ENCODE results near the gene SLC2A4RG. TPM values are rescaled to one million over a fixed set of nuclear protein-coding genes. Genes with fewer than 3 reads are reported as not detected.

The SLC2A4RG gene
- total and polyA plus RNA-seq, 2 of the 13 experiments (the other 11 are each of a cell fraction or from before 2014, with no cell fraction given): 91.4 to 95.9 TPM

DNA sequence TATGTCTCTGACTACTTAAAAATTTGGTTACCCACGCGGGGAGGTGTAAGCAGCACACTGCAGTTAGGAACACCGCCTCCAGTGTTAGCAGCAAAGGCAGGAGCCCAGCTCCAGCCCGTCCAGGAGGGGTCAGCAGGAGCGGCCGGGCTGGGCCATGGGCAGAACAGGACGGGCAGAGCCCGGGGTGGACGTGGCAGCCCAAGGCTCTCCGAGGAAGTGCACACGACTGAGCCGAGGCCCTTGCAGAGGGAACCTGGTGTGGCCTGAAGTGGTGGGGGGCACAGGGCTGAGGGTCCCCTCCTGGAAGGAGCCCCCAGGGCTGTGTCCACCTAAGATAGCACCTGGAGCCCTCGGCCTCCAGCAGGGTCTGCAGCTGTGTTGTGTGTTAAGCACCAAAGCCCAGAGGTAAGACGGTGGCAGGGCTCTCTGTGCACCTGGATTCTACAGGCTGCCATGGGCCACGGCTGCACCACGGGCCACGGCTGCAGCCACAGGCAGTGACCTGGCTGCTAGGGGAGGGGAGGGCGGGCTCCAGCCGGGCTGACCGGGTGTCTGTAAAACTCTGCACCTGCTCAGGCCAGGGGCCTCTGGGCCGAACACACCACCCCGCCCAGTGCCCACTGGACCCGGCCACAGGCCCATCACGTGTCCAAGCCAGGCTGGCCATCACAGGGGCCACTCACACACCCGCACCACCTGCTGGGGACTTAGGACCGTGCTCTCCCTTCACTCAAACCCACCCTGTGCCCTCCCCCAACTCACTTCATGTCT is 6.6 kb downstream of the SLC2A4RG start (continued):
- TF ChIP-seq, protein P1, sequence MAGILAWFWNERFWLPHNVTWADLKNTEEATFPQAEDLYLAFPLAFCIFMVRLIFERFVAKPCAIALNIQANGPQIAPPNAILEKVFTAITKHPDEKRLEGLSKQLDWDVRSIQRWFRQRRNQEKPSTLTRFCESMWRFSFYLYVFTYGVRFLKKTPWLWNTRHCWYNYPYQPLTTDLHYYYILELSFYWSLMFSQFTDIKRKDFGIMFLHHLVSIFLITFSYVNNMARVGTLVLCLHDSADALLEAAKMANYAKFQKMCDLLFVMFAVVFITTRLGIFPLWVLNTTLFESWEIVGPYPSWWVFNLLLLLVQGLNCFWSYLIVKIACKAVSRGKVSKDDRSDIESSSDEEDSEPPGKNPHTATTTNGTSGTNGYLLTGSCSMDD (CRISPR knock-in tag; IDR thresholded peaks at IDR 0.05): no peak
- TF ChIP-seq, protein P2, sequence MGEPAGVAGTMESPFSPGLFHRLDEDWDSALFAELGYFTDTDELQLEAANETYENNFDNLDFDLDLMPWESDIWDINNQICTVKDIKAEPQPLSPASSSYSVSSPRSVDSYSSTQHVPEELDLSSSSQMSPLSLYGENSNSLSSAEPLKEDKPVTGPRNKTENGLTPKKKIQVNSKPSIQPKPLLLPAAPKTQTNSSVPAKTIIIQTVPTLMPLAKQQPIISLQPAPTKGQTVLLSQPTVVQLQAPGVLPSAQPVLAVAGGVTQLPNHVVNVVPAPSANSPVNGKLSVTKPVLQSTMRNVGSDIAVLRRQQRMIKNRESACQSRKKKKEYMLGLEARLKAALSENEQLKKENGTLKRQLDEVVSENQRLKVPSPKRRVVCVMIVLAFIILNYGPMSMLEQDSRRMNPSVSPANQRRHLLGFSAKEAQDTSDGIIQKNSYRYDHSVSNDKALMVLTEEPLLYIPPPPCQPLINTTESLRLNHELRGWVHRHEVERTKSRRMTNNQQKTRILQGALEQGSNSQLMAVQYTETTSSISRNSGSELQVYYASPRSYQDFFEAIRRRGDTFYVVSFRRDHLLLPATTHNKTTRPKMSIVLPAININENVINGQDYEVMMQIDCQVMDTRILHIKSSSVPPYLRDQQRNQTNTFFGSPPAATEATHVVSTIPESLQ (CRISPR knock-in tag; conservative IDR thresholded peaks at IDR 0.05): no peak
- TF ChIP-seq RXRA (CRISPR knock-in tag; IDR thresholded peaks at IDR 0.05) (no peak), SP5 (CRISPR knock-in tag; IDR thresholded peaks at IDR 0.05; ENCODE audit: borderline replicate concordance, low read depth) (peak; percentile 35; the same call in 1 of the 2 replicates), KLF13 (CRISPR knock-in tag; IDR thresholded peaks at IDR 0.05) (no peak; the same call in 1 of the 2 replicates), CBX2 (IDR thresholded peaks at IDR 0.05; ENCODE audit: low read depth, low read length) (no peak), CBX2 (CRISPR knock-in tag; IDR thresholded peaks at IDR 0.05; ENCODE audit: low read depth) (no peak), TEAD3 (CRISPR knock-in tag; optimal IDR thresholded peaks at IDR 0.05; ENCODE audit: borderline replicate concordance) (no peak), ZNF432 (CRISPR knock-in tag; IDR thresholded peaks at IDR 0.05; ENCODE audit: borderline replicate concordance) (no peak), TSC22D2 (CRISPR knock-in tag; IDR thresholded peaks at IDR 0.05; ENCODE audit: borderline replicate concordance) (no peak), GTF3A (CRISPR knock-in tag; conservative IDR thresholded peaks at IDR 0.05) (no peak), ZNF720 (CRISPR knock-in tag; IDR thresholded peaks at IDR 0.05) (no peak)
- TF ChIP-seq, protein P3, sequence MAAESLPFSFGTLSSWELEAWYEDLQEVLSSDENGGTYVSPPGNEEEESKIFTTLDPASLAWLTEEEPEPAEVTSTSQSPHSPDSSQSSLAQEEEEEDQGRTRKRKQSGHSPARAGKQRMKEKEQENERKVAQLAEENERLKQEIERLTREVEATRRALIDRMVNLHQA (CRISPR knock-in tag; IDR thresholded peaks at IDR 0.05): no peak
- TF ChIP-seq, protein P4, sequence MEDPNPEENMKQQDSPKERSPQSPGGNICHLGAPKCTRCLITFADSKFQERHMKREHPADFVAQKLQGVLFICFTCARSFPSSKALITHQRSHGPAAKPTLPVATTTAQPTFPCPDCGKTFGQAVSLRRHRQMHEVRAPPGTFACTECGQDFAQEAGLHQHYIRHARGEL (CRISPR knock-in tag; IDR thresholded peaks at IDR 0.05): peak; percentile 39; the same call in 1 of the 2 replicates
- TF ChIP-seq, protein P5, sequence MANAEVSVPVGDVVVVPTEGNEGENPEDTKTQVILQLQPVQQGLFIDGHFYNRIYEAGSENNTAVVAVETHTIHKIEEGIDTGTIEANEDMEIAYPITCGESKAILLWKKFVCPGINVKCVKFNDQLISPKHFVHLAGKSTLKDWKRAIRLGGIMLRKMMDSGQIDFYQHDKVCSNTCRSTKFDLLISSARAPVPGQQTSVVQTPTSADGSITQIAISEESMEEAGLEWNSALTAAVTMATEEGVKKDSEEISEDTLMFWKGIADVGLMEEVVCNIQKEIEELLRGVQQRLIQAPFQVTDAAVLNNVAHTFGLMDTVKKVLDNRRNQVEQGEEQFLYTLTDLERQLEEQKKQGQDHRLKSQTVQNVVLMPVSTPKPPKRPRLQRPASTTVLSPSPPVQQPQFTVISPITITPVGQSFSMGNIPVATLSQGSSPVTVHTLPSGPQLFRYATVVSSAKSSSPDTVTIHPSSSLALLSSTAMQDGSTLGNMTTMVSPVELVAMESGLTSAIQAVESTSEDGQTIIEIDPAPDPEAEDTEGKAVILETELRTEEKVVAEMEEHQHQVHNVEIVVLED (CRISPR knock-in tag; IDR thresholded peaks at IDR 0.05; ENCODE audit: borderline replicate concordance): 0 out of 2 replicates have a peak, but pooled peaks have one; percentile 16
- TF ChIP-seq, protein P6, sequence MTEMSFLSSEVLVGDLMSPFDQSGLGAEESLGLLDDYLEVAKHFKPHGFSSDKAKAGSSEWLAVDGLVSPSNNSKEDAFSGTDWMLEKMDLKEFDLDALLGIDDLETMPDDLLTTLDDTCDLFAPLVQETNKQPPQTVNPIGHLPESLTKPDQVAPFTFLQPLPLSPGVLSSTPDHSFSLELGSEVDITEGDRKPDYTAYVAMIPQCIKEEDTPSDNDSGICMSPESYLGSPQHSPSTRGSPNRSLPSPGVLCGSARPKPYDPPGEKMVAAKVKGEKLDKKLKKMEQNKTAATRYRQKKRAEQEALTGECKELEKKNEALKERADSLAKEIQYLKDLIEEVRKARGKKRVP (CRISPR knock-in tag; IDR thresholded peaks at IDR 0.05): peak in 1 of 2 experiments; percentile 53; a peak in 1 of 4 replicates
- TF ChIP-seq, protein P7, sequence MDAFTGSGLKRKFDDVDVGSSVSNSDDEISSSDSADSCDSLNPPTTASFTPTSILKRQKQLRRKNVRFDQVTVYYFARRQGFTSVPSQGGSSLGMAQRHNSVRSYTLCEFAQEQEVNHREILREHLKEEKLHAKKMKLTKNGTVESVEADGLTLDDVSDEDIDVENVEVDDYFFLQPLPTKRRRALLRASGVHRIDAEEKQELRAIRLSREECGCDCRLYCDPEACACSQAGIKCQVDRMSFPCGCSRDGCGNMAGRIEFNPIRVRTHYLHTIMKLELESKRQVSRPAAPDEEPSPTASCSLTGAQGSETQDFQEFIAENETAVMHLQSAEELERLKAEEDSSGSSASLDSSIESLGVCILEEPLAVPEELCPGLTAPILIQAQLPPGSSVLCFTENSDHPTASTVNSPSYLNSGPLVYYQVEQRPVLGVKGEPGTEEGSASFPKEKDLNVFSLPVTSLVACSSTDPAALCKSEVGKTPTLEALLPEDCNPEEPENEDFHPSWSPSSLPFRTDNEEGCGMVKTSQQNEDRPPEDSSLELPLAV (CRISPR knock-in tag; conservative IDR thresholded peaks at IDR 0.05; ENCODE audit: low read depth): no peak
- TF ChIP-seq, protein P8, sequence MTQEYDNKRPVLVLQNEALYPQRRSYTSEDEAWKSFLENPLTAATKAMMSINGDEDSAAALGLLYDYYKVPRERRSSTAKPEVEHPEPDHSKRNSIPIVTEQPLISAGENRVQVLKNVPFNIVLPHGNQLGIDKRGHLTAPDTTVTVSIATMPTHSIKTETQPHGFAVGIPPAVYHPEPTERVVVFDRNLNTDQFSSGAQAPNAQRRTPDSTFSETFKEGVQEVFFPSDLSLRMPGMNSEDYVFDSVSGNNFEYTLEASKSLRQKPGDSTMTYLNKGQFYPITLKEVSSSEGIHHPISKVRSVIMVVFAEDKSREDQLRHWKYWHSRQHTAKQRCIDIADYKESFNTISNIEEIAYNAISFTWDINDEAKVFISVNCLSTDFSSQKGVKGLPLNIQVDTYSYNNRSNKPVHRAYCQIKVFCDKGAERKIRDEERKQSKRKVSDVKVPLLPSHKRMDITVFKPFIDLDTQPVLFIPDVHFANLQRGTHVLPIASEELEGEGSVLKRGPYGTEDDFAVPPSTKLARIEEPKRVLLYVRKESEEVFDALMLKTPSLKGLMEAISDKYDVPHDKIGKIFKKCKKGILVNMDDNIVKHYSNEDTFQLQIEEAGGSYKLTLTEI (CRISPR knock-in tag; conservative IDR thresholded peaks at IDR 0.05): no peak

All from HepG2 (cell line).